Activated CD4-positive, alpha-beta T cell treated with anti-CD3 and anti-CD28 coated beads, Interleukin-2, amount 10 ng/mL, durations not matched to agents 24 days and 14 days (primary cell): ENCODE data around the gene BZW1. TPM values are rescaled to one million over a fixed set of nuclear protein-coding genes. Genes with fewer than 3 reads are reported as not detected.
"Not testable (repeated sequence)": the region's sequence is repeated elsewhere in the genome, so short reads cannot be mapped to it uniquely, and the experiment has no call there.

Source experiments
- DNase-seq: peaks from one replicate; pipeline ENCODE4 v3.0.0; 2022
- H3K27ac Mint-ChIP-seq: one replicate; pipeline ENCODE4 v1.8.0; 2022; ENCODE audit warnings: mild to moderate bottlenecking, mixed read lengths
- H3K27me3 Mint-ChIP-seq: one replicate; pipeline ENCODE4 v1.8.0; 2022; ENCODE audit warnings: mixed read lengths
- H3K36me3 Mint-ChIP-seq: one replicate; pipeline ENCODE4 v1.8.0; 2022; ENCODE audit warnings: low read depth, mild to moderate bottlenecking, mixed read lengths
- H3K4me1 Mint-ChIP-seq: one replicate; pipeline ENCODE4 v1.8.0; 2021; ENCODE audit warnings: mixed read lengths
- H3K4me3 Mint-ChIP-seq: one replicate; pipeline ENCODE4 v1.8.0; 2022; ENCODE audit warnings: mild to moderate bottlenecking, moderate library complexity, mixed read lengths
- H3K9me3 Mint-ChIP-seq: one replicate; pipeline ENCODE4 v1.8.0; 2021; ENCODE audit warnings: mixed read lengths
- intact Hi-C: fragments of 100-400 bp; cut with micrococcal nuclease; formaldehyde crosslinking; loops from one replicate; pipeline ENCODE4 v1.15.1; 2023
- total RNA-seq: library from RNA; stranded (reverse); gene quantifications from 2 replicates; pipeline ENCODE4 v1.2.3, GENCODE V29; 2022

The BZW1 gene
- total RNA-seq, 1 donor from 2014 or later = 489 TPM

DNA sequence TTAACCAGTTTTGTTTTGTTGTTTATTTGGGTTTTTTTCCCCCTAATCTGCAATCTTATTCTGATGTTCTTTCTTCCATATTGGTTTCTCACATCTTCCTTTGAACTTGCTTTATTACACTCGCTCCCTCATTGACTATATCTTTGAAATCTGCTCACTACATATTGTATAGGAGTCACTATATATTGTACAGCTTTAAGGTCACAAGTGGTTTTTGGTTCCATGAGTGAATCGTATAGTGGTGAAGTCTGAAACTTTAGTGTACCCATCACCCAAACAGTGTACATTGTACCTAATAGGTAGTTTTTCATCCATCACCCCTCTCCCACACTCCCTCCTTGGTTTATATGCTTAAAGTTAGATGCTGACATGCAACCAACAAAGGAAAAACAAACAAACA, 11.3 kb upstream of the BZW1 start:
- H3K36me3 Mint-ChIP-seq = peaks cover 2% of the 10 kb centered on the region
- intact Hi-C loops = no loop called here
- H3K27me3 Mint-ChIP-seq = peaks cover 7% of the 10 kb centered on the region
- H3K4me3 Mint-ChIP-seq = no peak overlapping the region
- no peaks in the 10 kb centered on the region for H3K9me3 Mint-ChIP-seq
- no peak for DNase-seq
- no peak overlapping the region for H3K27ac Mint-ChIP-seq
- H3K4me1 Mint-ChIP-seq = no peaks in the 10 kb centered on the region

DNA sequence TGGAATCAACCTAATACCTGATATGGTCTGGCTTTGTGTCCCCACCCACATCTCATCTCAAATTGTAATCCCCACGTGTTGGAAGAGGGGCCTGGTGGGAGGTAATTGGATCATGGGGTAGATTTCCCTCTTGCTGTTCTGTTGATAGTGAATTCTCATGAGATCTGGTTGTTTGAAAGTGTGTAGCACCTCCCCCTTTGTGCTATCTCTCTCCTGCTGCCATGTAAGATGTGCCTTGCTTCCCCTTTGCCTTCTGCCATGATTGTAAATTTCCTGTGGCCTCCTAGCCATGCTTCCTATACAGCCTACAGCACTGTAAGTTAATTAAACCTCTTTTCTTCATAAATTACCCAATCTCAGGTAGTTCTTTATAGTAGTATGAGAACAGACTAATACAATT, 10.3 kb upstream of the BZW1 start:
- H3K36me3 Mint-ChIP-seq, H3K27me3 Mint-ChIP-seq, H3K9me3 Mint-ChIP-seq, H3K4me3 Mint-ChIP-seq, intact Hi-C loops, H3K4me1 Mint-ChIP-seq, H3K27ac Mint-ChIP-seq, DNase-seq: not testable (repeated sequence)

DNA sequence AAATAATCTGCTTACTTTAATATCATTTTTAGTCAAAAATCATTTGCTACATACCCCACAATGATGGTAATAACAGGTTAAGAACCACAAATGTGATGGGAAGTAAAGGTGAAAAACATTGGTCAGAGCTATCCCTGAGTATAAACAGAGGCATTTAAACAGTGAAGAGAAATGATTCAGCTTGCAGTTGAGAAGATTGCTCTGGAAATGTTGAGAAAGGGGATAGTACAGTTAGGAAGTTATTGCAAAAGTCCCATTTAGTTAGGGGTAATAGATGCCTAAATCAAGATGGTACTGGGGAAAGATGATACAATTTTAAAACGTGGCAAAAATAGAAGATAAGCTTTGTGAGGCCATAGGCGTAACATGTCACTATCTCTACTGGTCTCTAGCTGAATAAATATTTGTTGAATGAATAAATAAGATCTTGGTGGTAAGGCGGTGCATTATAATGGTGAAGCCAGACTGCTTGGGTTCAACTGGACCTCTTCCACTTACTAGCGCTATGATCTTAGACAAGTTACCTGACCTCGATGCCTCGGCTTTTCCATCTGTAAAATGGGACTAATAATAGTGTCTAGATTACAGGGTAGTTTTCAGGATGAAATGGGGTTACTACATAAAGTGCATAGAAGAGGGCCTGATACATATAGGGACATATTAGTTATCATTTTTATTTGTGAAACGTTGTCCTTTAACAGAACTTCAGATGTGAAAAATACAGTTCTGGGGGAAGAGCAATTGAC, 2.0 kb upstream of the BZW1 start:
- no peaks in the 10 kb centered on the region for H3K9me3 Mint-ChIP-seq
- intact Hi-C loops = loop anchor here (5.0 to 10.0 kb wide), 8 partner anchors 232 to 1825 kb away; partner anchors contain the start of genes CASP10, FAM117B, HYCC2 and MAIP1
- peaks cover 5% of the 10 kb centered on the region for H3K27me3 Mint-ChIP-seq
- H3K4me3 Mint-ChIP-seq = peak overlapping the region; percentile 100
- DNase-seq = no peak
- peaks cover 28% of the 10 kb centered on the region for H3K4me1 Mint-ChIP-seq
- peaks cover 21% of the 10 kb centered on the region for H3K36me3 Mint-ChIP-seq
- H3K27ac Mint-ChIP-seq = peak overlapping the region; percentile 98

DNA sequence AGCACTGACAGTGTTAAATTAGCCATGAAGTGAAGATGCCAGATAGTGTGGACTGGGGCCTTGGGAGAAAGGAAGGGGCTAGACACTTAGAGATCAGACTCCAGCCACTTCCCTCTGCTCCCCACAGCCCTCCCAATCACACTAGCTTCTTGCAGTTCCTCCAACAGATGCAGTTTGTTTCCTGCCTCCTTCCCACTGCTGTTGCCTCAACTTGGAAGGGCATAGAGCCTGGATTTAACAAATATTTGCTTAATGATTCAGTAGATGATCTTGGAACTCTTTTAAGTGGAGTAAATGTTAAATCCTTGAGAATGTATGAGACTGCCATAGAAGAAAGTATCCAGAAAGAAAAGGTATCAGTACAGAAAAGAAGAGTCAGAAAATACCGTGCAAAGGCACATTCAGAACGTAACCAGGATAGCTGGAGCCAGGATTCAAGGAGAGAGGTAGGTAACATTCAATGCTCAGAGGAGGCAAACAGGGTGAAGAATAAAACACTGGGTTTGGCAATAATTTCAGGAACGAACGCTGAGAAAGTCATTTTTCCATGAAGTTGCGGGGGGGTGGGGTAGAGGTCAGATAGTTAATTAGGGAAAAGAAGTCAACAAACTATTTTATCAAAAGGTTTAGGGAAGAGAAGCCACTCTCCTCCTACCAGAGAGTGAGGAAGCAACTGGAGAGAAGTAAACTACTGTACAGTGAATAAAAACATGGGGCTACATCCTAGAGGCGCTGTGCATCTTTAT, 1.3 kb upstream of the BZW1 start:
- H3K27me3 Mint-ChIP-seq = peaks cover 2% of the 10 kb centered on the region

DNA sequence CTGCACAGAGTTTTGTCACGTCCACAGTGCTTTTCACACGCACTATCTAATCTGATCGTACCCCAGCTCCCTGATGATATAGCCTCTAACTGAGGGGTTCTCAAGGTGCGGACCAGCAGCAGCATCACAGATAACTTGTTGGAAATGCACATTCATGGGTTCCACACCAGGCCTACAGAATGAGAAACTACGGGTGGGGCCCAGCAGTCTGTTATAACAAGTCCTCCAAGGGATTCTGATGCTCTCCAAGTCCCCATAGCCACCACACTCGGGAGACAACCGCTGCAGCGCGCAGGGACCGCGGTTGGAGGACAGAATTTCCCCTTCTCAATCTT, 745 bp upstream of the BZW1 start:
- Mint-ChIP-seq H3K4me3 (peak overlapping the region; percentile 100), H3K36me3 (peaks cover 34% of the 10 kb centered on the region), H3K27me3 (peaks cover 2% of the 10 kb centered on the region), H3K27ac (peak overlapping the region; percentile 98), H3K4me1 (peaks cover 39% of the 10 kb centered on the region), H3K9me3 (no peaks in the 10 kb centered on the region)
- intact Hi-C loops = loop anchor here (1.0 to 10.0 kb wide), 13 partner anchors 46 to 1824 kb away; partner anchors contain the start of genes CASP10, FAM117B, HYCC2 and MAIP1
- no peak for DNase-seq

More for the DNA sequence above, 1.3 kb upstream of the BZW1 start:
- intact Hi-C loops = loop anchor here (5.0 to 10.0 kb wide), 8 partner anchors 233 to 1824 kb away; partner anchors contain the start of genes CASP10, FAM117B, HYCC2 and MAIP1
- Mint-ChIP-seq H3K4me3 (peak overlapping the region; percentile 100), H3K36me3 (peaks cover 28% of the 10 kb centered on the region), H3K4me1 (peaks cover 34% of the 10 kb centered on the region), H3K27ac (peak overlapping the region; percentile 98), H3K9me3 (no peaks in the 10 kb centered on the region)
- no peak for DNase-seq

DNA sequence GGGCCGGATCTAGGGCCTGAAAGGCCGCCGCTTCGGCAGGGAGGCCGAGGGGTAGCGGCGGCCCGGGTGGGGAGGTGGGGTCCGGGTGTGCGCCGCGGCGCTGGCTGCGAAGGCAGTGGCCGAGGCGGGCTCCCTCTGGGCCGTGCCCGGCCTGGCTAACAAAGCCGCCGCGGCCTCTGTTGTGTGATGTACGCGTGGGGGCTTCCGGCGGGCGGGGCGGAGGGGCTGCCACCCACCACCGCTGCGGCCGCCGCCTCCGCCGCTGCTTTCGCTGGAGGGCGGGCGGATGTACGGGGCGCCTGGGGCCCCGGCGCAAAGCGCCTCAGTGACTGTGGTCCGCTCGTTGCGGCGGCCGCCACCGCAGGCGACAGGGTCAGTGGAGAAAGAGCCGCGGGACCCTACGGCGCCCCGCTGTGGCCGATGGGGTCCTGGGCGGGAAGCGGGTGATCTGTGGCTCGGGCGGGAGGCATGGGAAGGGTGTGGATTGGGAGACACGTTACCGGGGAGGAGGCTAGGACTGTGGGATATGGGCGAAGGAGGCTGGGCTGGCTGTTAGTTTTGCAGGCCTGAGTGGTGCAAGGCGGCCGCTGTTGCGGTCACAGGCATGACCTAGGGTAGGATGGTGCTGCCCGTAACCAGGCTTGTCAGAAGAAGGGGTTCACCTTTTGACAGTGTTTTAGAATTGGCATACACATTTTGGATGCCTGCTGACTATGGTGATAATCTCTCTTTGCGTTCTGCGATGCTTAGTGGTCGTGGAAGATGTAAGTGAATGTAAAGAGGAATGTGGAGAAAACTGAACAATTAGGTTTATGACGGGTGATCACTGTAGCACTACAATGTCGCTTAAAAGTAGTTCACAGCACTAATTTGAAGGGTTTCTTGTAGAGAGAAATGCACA, 662 bp downstream of the BZW1 start:
- intact Hi-C loops = loop anchor here (1.0 to 10.0 kb wide), 11 partner anchors 77 to 1822 kb away; partner anchors contain the start of genes CASP10, FAM117B, HYCC2 and MAIP1
- peaks cover 47% of the 10 kb centered on the region for H3K36me3 Mint-ChIP-seq
- peak overlapping the region; percentile 100 for H3K4me3 Mint-ChIP-seq
- DNase-seq = peak; percentile 90
- peaks cover 2% of the 10 kb centered on the region for H3K27me3 Mint-ChIP-seq
- H3K27ac Mint-ChIP-seq = peak overlapping the region; percentile 99
- H3K4me1 Mint-ChIP-seq = peaks cover 45% of the 10 kb centered on the region
- no peaks in the 10 kb centered on the region for H3K9me3 Mint-ChIP-seq

DNA sequence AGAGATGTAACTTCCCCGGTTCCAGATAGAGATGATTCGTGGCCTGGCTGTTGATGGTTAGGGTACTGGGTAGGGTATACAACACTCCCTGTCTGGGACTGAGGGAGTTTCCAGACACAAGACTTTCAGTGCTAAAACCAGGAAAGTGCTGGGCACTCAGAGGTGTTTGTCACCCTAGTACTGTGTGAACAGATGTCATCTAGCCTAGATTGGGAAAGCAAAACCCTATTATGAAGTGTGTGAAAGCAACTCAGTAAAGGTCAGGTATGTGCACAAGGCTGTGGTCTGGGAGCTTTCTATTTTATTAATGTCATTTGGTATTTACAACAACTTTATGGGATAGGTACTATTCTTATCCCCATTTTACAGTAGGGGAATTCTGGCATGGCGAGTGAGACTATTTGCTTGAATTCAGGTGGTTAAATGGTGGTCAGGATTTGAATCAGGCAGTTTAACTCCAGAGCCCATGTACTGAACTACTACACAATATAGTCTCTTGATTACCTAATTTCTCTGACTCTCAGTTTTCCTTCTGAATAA, 2.6 kb downstream of the BZW1 start:
- peak; percentile 64 for DNase-seq
- peak overlapping the region; percentile 84 for H3K27ac Mint-ChIP-seq
- H3K4me1 Mint-ChIP-seq = peaks cover 51% of the 10 kb centered on the region
- H3K4me3 Mint-ChIP-seq = peak overlapping the region; percentile 100
- H3K9me3 Mint-ChIP-seq = no peaks in the 10 kb centered on the region
- intact Hi-C loops = loop anchor here (1.0 to 10.0 kb wide), 10 partner anchors 14 to 1820 kb away; partner anchors contain the start of genes CASP10, CFLAR, FAM117B and HYCC2
- peaks cover 66% of the 10 kb centered on the region for H3K36me3 Mint-ChIP-seq
- peaks cover 2% of the 10 kb centered on the region for H3K27me3 Mint-ChIP-seq

DNA sequence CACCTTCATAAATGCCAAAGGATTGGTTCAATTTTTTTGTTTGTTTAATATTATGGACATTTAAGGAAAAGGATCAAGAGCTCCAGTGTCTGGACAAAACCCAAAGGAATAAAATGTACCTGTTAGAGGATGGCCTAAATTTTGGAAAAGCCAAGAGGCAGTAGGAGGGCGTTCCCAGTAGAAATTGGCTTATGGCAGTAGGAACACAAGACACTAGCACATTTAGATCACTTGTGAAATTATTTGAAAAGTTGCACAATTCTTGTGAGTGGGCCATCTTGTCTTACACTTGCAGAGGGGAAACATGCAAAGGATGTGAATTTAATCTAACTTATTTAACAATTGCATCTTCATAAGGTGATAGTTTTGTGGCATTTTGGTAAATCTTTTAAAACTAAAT, 3.2 kb downstream of the BZW1 start:
- no peak for DNase-seq
- H3K4me3 Mint-ChIP-seq = peak overlapping the region; percentile 100
- H3K27ac Mint-ChIP-seq = peak overlapping the region; percentile 84
- H3K4me1 Mint-ChIP-seq = peaks cover 48% of the 10 kb centered on the region
- peaks cover 2% of the 10 kb centered on the region for H3K27me3 Mint-ChIP-seq
- intact Hi-C loops = loop anchor here (1.0 to 10.0 kb wide), 10 partner anchors 14 to 1820 kb away; partner anchors contain the start of genes CASP10, CFLAR, FAM117B and HYCC2
- no peaks in the 10 kb centered on the region for H3K9me3 Mint-ChIP-seq
- H3K36me3 Mint-ChIP-seq = peaks cover 70% of the 10 kb centered on the region

DNA sequence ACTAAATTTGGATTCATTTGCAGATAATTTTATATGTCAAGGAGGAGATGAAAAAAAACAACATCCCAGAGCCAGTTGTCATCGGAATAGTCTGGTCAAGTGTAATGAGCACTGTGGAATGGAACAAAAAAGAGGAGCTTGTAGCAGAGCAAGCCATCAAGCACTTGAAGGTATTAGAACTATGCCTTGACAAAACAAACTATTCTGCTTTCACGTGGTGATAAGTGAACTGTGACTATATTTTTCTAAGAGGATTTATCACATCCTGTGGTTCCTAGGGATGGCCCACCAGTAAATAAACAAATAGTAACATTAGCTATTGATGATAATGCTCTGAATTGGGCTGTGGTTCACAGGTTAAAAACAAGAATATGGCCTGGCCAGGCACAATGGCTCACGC, 7.0 kb downstream of the BZW1 start:
- H3K4me3 Mint-ChIP-seq, H3K27ac Mint-ChIP-seq, H3K27me3 Mint-ChIP-seq, H3K9me3 Mint-ChIP-seq, DNase-seq: not testable (repeated sequence)
- intact Hi-C loops = loop anchor here (10.0 kb wide), 1 partner anchor 1816 kb away; the partner anchor contains the start of gene FAM117B
- Mint-ChIP-seq H3K36me3 (peaks cover 77% of the 10 kb centered on the region), H3K4me1 (peaks cover 39% of the 10 kb centered on the region)

DNA sequence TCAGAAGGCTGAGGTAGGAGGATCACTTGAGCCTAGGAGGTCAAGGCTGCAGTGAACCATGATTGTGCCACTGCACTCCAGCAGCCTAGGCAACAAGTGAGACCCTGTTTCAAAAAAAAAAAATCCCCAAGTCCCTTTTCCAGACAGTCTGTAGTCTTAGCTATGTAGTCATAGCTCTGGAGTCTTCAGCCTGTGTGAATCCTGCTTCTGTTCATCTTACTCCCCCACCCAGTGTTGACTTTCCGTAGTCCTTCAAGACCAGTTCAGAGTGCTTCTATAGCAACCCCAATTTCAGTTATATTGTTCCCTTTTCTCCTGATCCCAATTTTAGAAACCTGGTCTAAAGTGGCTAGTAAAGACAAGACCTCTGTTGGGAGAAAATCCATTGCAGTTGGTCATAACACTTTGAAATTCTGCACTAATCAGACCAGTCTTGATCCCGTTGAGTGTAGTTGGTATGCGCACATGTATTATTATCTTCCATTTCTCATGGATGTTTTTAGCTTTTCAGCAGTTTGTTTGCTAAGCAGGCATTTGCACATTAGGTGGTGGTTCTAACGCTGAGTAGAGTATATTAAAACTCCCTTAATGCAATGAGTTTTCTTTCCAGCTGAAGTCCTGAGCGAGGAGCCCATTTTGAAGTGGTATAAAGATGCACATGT, 9.0 kb downstream of the BZW1 start:
- no peak for DNase-seq
- H3K9me3 Mint-ChIP-seq = no peaks in the 10 kb centered on the region
- no peak overlapping the region for H3K4me3 Mint-ChIP-seq
- intact Hi-C loops = no loop called here
- H3K4me1 Mint-ChIP-seq = peaks cover 21% of the 10 kb centered on the region
- H3K36me3 Mint-ChIP-seq = peaks cover 66% of the 10 kb centered on the region
- H3K27ac Mint-ChIP-seq = peak overlapping the region; percentile 67
- no peaks in the 10 kb centered on the region for H3K27me3 Mint-ChIP-seq

DNA sequence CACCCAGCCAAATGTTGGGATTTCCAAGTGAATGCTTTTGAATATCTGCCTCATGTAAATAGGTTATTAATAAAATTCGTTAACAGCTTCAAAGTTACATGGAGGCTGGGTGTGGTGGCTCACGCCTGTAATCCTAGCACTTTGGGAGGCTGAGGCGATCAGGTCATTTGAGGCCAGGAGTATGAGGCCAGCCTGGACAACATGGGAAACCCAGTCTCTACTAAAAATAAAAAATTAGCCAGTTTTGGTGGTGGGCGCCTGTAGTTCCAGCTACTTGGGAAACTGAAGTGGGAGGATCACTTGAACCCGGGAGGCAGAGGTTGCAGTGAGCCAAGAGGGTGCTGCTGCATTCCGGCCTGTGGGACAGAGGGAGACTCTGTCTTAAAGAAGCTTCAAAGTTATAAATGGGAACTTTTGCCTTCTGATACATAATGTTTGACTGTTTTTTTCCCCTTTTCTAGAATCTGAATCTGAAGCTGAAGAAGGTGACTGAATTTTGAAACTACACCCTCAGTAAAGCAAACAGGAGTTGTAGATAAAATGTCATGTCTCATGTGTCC, 10.1 kb downstream of the BZW1 start:
- intact Hi-C loops = no loop called here
- Mint-ChIP-seq H3K36me3 (peaks cover 60% of the 10 kb centered on the region), H3K27me3 (no peaks in the 10 kb centered on the region), H3K9me3 (no peaks in the 10 kb centered on the region), H3K4me3 (no peak overlapping the region), H3K4me1 (peaks cover 13% of the 10 kb centered on the region), H3K27ac (peak overlapping the region; percentile 25)
- no peak for DNase-seq

DNA sequence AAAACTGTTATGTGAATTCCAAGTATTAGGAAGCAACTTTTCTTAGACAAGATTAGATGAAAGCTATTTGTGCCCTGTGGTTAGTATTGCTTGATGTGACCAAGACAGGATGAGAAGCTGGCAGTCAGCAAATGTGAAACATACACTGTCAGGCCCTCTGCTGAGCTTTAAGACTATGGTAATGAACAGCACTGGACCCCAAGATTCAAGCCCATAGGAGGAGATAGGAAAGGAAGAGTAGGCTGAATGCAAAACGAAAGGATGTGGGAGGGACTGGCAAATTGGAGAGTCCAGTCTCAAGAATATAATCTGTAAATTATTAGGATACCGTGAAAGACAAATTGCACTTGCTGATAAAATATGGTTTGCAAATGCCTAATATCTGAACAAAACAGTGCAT, 16.4 kb downstream of the BZW1 start:
- H3K27ac Mint-ChIP-seq = no peak overlapping the region
- H3K4me1 Mint-ChIP-seq = peaks cover 7% of the 10 kb centered on the region
- H3K4me3 Mint-ChIP-seq = no peak overlapping the region
- intact Hi-C loops = loop anchor here (2.0 kb wide), 1 partner anchor 13 kb away; no protein-coding TSS in a partner anchor
- DNase-seq = no peak
- peaks cover 2% of the 10 kb centered on the region for H3K27me3 Mint-ChIP-seq
- no peaks in the 10 kb centered on the region for H3K9me3 Mint-ChIP-seq
- peaks cover 19% of the 10 kb centered on the region for H3K36me3 Mint-ChIP-seq
